ENCODE measurements around the gene RERGL.

DNA sequence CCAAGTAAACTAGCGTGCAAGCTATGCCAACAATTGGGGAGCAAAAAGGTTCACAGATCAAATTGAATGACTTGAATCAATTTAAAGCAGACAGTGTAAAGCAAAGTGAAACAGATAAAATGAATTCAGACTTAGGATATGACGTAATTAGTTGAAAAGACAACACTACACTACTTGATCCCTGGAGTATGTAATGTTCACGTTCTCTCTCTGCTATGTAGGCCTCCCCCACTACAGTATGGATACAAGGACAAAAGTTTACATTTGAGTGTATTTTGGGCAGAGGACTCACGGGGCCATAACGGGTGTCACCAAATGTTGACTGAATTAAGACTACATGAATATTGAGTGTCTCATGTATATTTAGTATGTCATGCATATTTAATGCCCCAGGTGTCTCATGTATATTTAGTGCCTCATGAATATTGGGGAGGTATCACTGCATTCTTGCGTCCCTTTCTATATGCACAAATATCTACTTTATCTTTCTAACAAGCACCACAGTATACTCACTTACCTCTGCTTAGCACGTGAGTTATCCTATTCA lies 44.5 kb downstream of the RERGL start:
- no peak for TF ChIP-seq POLR2A (IDR thresholded peaks at IDR 0.05)
- no peak for TF ChIP-seq CTCF (IDR thresholded peaks at IDR 0.05)
